22Rv1 (cell line): ENCODE measurements around the gene NARS2.

Experiments used
- ZFX ChIP-seq: fragments of 450-650 bp; IDR thresholded peaks from 2 replicates; pipeline ENCODE4 v1.6.1; 2017; ENCODE audit warnings: antibody characterized with exemption, borderline replicate concordance
- TF ChIP-seq, protein P1 (sequence below): fragments of 450-650 bp; IDR thresholded peaks from 2 replicates; pipeline ENCODE4 v1.5.1; 2017; ENCODE audit warnings: mild to moderate bottlenecking

DNA sequence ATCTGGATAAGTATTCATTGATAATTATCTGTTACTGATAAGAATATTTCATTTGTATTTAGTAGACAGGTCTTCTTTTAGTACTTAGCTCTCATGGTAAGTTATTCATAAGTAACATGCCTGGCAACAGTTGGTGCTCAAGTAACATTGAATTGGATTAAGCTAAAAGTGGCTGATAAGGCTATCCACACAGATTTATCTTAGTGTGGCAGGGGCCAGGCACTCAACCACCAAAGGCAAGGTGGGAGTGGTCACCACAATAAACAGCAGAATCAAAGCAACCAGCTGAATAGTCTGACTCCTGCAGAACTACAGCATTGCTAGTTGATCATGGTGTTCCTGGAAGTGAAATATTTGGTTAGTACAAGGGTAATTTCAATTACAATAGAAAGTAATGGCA is 33.0 kb upstream of the NARS2 start:
- TF ChIP-seq, protein P1, sequence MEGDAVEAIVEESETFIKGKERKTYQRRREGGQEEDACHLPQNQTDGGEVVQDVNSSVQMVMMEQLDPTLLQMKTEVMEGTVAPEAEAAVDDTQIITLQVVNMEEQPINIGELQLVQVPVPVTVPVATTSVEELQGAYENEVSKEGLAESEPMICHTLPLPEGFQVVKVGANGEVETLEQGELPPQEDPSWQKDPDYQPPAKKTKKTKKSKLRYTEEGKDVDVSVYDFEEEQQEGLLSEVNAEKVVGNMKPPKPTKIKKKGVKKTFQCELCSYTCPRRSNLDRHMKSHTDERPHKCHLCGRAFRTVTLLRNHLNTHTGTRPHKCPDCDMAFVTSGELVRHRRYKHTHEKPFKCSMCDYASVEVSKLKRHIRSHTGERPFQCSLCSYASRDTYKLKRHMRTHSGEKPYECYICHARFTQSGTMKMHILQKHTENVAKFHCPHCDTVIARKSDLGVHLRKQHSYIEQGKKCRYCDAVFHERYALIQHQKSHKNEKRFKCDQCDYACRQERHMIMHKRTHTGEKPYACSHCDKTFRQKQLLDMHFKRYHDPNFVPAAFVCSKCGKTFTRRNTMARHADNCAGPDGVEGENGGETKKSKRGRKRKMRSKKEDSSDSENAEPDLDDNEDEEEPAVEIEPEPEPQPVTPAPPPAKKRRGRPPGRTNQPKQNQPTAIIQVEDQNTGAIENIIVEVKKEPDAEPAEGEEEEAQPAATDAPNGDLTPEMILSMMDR = no peak
- TF ChIP-seq ZFX = no peak
